ENCODE measurements around the gene TRIM58. TPM values are rescaled to one million over a fixed set of nuclear protein-coding genes. Genes with fewer than 3 reads are reported as not detected.

Gene TRIM58
- total RNA-seq, 1 experiment from 2014 or later = 1.7 TPM

- no peak for DNase-seq
- Histone ChIP-seq H3K27ac (ENCODE audit: insufficient read length, low read depth, low read length) (no peak overlapping the region), H2AFZ (ENCODE audit: low read length) (no peak overlapping the region), H4K5ac (ENCODE audit: insufficient read length, low read depth, low read length) (no peak overlapping the region), H4K20me1 (ENCODE audit: control insufficient read depth, insufficient read depth, insufficient read length) (no peaks in the 10 kb centered on the region), H3K79me1 (ENCODE audit: insufficient read depth, low read depth, low read length, poor library complexity, severe bottlenecking) (no peaks in the 10 kb centered on the region), H3K23ac (ENCODE audit: insufficient read length, low read depth, low read length) (no peak overlapping the region), H3K4ac (ENCODE audit: low read depth, low read length) (no peak overlapping the region), H2AK5ac (ENCODE audit: insufficient read length, low read length) (no peak overlapping the region), H2BK5ac (ENCODE audit: insufficient read length, low read length) (no peak overlapping the region), H2BK15ac (ENCODE audit: low read depth, low read length) (no peak overlapping the region), H3K9me3 (ENCODE audit: control insufficient read depth, low read depth, low read length) (no peaks in the 10 kb centered on the region), H3K4me2 (ENCODE audit: insufficient read depth, insufficient read length, low read length) (no peak overlapping the region), H2BK20ac (ENCODE audit: low read depth, low read length, poor library complexity, severe bottlenecking) (no peak overlapping the region), H3K14ac (ENCODE audit: insufficient read depth, low read length) (no peak overlapping the region), H3K27me3 (ENCODE audit: insufficient read depth, low read length) (no peaks in the 10 kb centered on the region), H3T11ph (ENCODE audit: low read length) (no peak overlapping the region), H3K4me1 (ENCODE audit: insufficient read depth, low read length) (no peaks in the 10 kb centered on the region), H3K56ac (ENCODE audit: insufficient read length, low read depth, low read length) (no peak overlapping the region), H4K91ac (ENCODE audit: insufficient read length, low read depth, low read length) (no peak overlapping the region), H3K79me2 (ENCODE audit: insufficient read depth, low read length) (no peaks in the 10 kb centered on the region), H3K9ac (ENCODE audit: extremely low read depth, insufficient read length, low read length) (no peak overlapping the region), H3K18ac (ENCODE audit: insufficient read length, low read depth, low read length) (no peak overlapping the region), H4K8ac (replicated peaks; ENCODE audit: insufficient read length, low read depth, low read length) (no peak overlapping the region), H2BK12ac (ENCODE audit: insufficient read length, low read depth, low read length) (no peak overlapping the region), H2BK120ac (ENCODE audit: low read depth, low read length, poor library complexity, severe bottlenecking) (no peak overlapping the region), H3K23me2 (ENCODE audit: insufficient read length, low read depth, low read length, poor library complexity, severe bottlenecking) (no peaks in the 10 kb centered on the region)
- Mint-ChIP-seq H3K27ac (no peak overlapping the region), H3K9me3 (peaks cover 29 to 36% of the 10 kb centered on the region in 2 experiments), H3K27me3 (ENCODE audit: low read depth) (no peaks in the 10 kb centered on the region), H3K4me1 (no peaks in the 10 kb centered on the region), H3K36me3 (ENCODE audit: insufficient read depth in 1 of 3, low read depth in 3 of 3) (no peaks in the 10 kb centered on the region; a peak in 1 of 7 replicates), H3K4me3 (no peak overlapping the region)
- WGBS (ENCODE audit: extremely low coverage, insufficient read length, low lambda C conversion rate) = no CpG with 5 or more reads among the region's 2 CpGs
- TF ChIP-seq, protein P1, sequence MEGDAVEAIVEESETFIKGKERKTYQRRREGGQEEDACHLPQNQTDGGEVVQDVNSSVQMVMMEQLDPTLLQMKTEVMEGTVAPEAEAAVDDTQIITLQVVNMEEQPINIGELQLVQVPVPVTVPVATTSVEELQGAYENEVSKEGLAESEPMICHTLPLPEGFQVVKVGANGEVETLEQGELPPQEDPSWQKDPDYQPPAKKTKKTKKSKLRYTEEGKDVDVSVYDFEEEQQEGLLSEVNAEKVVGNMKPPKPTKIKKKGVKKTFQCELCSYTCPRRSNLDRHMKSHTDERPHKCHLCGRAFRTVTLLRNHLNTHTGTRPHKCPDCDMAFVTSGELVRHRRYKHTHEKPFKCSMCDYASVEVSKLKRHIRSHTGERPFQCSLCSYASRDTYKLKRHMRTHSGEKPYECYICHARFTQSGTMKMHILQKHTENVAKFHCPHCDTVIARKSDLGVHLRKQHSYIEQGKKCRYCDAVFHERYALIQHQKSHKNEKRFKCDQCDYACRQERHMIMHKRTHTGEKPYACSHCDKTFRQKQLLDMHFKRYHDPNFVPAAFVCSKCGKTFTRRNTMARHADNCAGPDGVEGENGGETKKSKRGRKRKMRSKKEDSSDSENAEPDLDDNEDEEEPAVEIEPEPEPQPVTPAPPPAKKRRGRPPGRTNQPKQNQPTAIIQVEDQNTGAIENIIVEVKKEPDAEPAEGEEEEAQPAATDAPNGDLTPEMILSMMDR (conservative IDR thresholded peaks at IDR 0.05) = no peak
Measured at GRCh38 chr1:247812637-247813036, 44.4 kb upstream of the TRIM58 start.

All from H9 (cell line).